Activated T-helper 1 cell treated with anti-CD3 and anti-CD28 coated beads, Interleukin-12 subunit alpha, Interleukin-12 subunit beta, Interleukin-2, Interleukin-4 antibody, amounts not matched to agents 30 ng/mL and 10 ng/mL and 1 ng/mL, durations not matched to agents 14 hours and 24 hours and 36 hours (primary cell): ENCODE results near the gene MID2. TPM values are rescaled to one million over a fixed set of nuclear protein-coding genes. Genes with fewer than 3 reads are reported as not detected.
A peak's percentile ranks its signal among the peaks of the same experiment; 100 is the strongest.
"Not testable (repeated sequence)": the region's sequence is repeated elsewhere in the genome, so short reads cannot be mapped to it uniquely, and the experiment has no call there.

Experiments
- DNase-seq: peaks from one replicate; pipeline ENCODE4 v3.0.0; 2021; ENCODE audit warnings: low spot score
- H3K27ac Mint-ChIP-seq: one replicate; pipeline ENCODE4 v1.8.0; 2021; ENCODE audit warnings: mild to moderate bottlenecking, mixed read lengths
- H3K27me3 Mint-ChIP-seq: one replicate; pipeline ENCODE4 v1.8.0; 2022; ENCODE audit warnings: mild to moderate bottlenecking, moderate library complexity, mixed read lengths; ENCODE audit not compliant: insufficient read depth
- H3K36me3 Mint-ChIP-seq: one replicate; pipeline ENCODE4 v1.8.0; 2021; ENCODE audit warnings: low read depth, mixed read lengths
- H3K4me1 Mint-ChIP-seq: one replicate; pipeline ENCODE4 v1.8.0; 2021; ENCODE audit warnings: low read depth, mixed read lengths
- H3K4me3 Mint-ChIP-seq: one replicate; pipeline ENCODE4 v1.8.0; 2021; ENCODE audit warnings: mild to moderate bottlenecking, moderate library complexity, mixed read lengths
- H3K9me3 Mint-ChIP-seq: one replicate; pipeline ENCODE4 v1.8.0; 2021; ENCODE audit warnings: mixed read lengths
- intact Hi-C: fragments of 100-400 bp; cut with micrococcal nuclease; formaldehyde crosslinking; loops from one replicate; pipeline ENCODE4 v1.15.1; 2024
- total RNA-seq: library from RNA; stranded (reverse); gene quantifications from 2 replicates; pipeline ENCODE4 v1.2.3, GENCODE V29; 2022

MID2 gene
- total RNA-seq, 1 donor from 2014 or later = 5.1 TPM

GRCh38 chrX:107851215-107851614 is 25.5 kb downstream of the MID2 start:
- H3K4me1 Mint-ChIP-seq = no peaks in the 10 kb centered on the region
- H3K36me3 Mint-ChIP-seq = no peaks in the 10 kb centered on the region
- intact Hi-C loops = no loop called here
- H3K4me3 Mint-ChIP-seq = no peak overlapping the region
- H3K27me3 Mint-ChIP-seq = no peaks in the 10 kb centered on the region
- H3K27ac Mint-ChIP-seq = no peak overlapping the region
- DNase-seq = no peak
- H3K9me3 Mint-ChIP-seq = no peaks in the 10 kb centered on the region

DNA sequence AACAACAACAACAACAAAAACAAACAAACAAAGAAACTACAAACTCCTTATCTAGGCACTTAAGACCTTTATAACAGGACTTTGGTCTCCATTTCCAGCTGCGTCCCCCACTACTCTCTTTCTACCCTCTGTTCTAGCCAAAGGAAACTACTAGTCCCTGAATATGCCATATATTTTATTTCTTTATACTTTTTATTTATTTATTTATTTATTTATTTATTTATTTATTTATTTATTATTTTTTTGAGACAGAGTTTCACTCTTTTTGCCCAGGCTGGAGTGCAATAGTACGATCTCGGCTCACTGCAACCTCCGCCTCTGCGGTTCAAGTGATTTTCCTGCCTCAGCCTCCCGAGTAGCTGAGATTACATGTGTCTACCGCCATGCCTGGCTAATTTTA is 26.0 kb downstream of the MID2 start:
- H3K4me3 Mint-ChIP-seq, H3K36me3 Mint-ChIP-seq, H3K9me3 Mint-ChIP-seq, intact Hi-C loops, H3K4me1 Mint-ChIP-seq, DNase-seq, H3K27me3 Mint-ChIP-seq, H3K27ac Mint-ChIP-seq: not testable (repeated sequence)

DNA sequence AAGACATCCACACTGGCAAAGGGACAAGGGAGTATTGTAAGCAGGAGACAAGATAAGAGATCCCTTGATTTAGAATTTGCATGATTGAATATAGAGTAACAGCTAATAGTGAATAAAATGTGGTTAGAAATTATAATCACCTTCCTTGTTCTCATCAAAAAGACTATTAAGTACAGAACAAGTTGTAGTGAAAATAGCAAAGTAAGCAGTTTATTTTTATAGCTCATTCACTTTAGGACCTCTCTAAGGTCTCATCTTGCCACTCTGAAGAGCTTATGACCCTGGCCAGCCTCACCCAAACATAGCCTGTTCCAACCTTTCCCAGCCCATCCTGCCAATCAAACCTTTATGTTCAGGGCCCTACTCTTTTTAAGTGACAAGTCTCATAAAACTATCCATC is 30.6 kb downstream of the MID2 start:
- no peak overlapping the region for H3K27ac Mint-ChIP-seq
- H3K36me3 Mint-ChIP-seq = peaks cover 4% of the 10 kb centered on the region
- no peak overlapping the region for H3K4me3 Mint-ChIP-seq
- H3K27me3 Mint-ChIP-seq = no peaks in the 10 kb centered on the region
- no peak for DNase-seq
- no peaks in the 10 kb centered on the region for H3K4me1 Mint-ChIP-seq
- intact Hi-C loops = no loop called here
- no peaks in the 10 kb centered on the region for H3K9me3 Mint-ChIP-seq

- H3K4me1 Mint-ChIP-seq, H3K27me3 Mint-ChIP-seq, H3K9me3 Mint-ChIP-seq, H3K27ac Mint-ChIP-seq, intact Hi-C loops, H3K36me3 Mint-ChIP-seq, H3K4me3 Mint-ChIP-seq, DNase-seq: not testable (repeated sequence)
Observed at GRCh38 chrX:107857041-107857440, 31.4 kb downstream of the MID2 start.

- H3K4me3 Mint-ChIP-seq = no peak overlapping the region
- no peaks in the 10 kb centered on the region for H3K9me3 Mint-ChIP-seq
- intact Hi-C loops = no loop called here
- H3K36me3 Mint-ChIP-seq = peaks cover 4% of the 10 kb centered on the region
- H3K4me1 Mint-ChIP-seq = no peaks in the 10 kb centered on the region
- H3K27ac Mint-ChIP-seq = no peak overlapping the region
- no peak for DNase-seq
- no peaks in the 10 kb centered on the region for H3K27me3 Mint-ChIP-seq
Observed at GRCh38 chrX:107857837-107858236, 32.2 kb downstream of the MID2 start.

DNA sequence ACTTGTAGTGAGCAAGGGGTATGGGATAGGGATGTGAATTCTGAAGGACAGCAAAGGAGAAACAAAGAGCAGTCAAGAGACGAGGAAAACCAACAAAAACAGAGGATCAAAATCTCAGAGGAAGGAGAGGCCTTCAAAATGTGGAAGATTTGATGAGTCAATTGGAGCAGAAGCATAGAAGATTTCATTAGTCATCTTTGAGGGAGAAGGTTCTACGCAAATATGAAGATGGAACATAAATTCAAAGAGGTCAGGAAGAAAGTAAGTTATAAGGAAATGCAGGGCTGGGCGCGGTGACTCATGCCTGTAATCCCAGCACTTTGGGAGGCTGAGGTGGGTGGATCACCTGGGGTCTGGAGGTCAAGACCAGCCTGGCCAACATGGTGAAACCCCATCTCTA is 35.4 kb downstream of the MID2 start:
- Mint-ChIP-seq H3K27ac (no peak overlapping the region), H3K9me3 (no peaks in the 10 kb centered on the region), H3K27me3 (no peaks in the 10 kb centered on the region), H3K4me1 (no peaks in the 10 kb centered on the region), H3K4me3 (no peak overlapping the region), H3K36me3 (peaks cover 6% of the 10 kb centered on the region)
- intact Hi-C loops = no loop called here
- no peak for DNase-seq

DNA sequence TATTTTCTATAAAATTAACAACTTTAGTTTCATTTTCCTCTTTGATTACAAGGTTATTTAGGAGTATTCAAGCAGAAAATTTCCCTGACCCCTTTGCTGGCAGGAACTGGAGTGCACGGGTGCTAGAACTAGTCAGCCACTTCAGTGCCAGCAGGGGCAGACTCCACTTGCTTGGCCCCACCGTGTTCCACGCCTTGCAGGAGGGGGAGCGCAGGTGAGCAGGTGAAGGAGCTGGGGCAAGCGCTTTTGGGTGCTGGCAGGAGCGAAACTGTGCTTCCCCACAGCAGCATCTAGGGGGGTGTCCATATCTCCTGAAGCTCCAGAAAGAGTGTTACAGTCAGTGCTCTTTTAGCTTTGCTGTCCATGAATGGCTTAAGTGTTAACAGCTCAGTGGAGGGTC is 45.5 kb downstream of the MID2 start:
- Mint-ChIP-seq H3K36me3 (no peaks in the 10 kb centered on the region), H3K27ac (no peak overlapping the region)

DNA sequence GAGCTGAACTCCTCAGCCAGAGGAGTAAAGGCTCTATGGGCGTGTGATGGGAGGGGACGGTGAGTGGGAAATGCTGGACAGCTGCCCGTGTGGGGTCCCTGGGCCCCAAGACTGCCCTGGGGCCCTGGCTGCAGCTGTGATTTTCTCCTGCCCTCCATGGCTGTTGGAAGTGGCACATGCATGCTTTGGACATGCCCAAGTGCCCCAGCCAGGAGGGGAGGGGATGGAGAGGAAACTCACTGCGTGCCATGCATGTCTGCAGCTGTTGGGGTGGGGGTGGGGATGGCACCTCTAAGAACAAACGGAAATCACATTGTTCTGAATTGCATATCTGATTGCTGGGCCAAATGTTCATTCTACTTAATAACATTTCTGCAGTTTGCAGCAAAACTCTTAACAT is 52.4 kb downstream of the MID2 start:
- no peak for DNase-seq
- Mint-ChIP-seq H3K36me3 (no peaks in the 10 kb centered on the region), H3K27me3 (no peaks in the 10 kb centered on the region), H3K27ac (no peak overlapping the region), H3K4me1 (no peaks in the 10 kb centered on the region), H3K4me3 (no peak overlapping the region), H3K9me3 (no peaks in the 10 kb centered on the region)
- intact Hi-C loops = no loop called here

More for the DNA sequence above, 45.5 kb downstream of the MID2 start:
- intact Hi-C loops = no loop called here
- no peak for DNase-seq
- Mint-ChIP-seq H3K27me3 (peaks cover 3% of the 10 kb centered on the region), H3K9me3 (no peaks in the 10 kb centered on the region), H3K4me1 (no peaks in the 10 kb centered on the region), H3K4me3 (no peak overlapping the region)

DNA sequence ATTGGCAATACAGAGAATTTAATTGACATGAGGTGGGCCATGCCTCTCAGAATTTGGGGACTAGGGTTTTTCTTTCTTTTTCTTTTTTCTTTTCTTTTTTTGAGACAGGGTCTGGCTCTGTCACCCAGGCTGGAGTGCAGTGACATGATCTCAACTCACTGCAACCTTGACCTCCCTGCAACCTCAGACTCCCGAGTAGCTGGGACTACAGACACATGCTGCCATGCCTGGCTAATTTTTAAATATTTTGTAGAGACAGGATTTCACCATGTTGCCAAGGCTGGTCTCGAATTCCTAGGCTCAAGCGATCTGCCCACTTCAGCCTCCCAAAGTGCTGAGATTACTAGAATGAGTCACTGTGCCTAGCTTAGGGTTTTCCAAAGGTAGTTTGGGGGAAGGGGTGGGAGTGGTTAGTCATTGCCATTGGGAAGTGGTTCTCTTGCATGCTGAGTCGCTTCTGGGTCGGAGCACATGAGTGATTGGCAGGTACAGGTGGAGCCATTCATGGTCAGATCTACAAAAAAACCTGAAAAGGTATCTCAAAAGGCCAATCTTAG is 54.5 kb downstream of the MID2 start:
- Mint-ChIP-seq H3K27ac (no peak overlapping the region), H3K27me3 (no peaks in the 10 kb centered on the region), H3K36me3 (no peaks in the 10 kb centered on the region), H3K4me1 (no peaks in the 10 kb centered on the region), H3K9me3 (no peaks in the 10 kb centered on the region), H3K4me3 (no peak overlapping the region)
- intact Hi-C loops = no loop called here
- no peak for DNase-seq

GRCh38 chrX:107894038-107894437 is 68.4 kb downstream of the MID2 start:
- intact Hi-C loops = loop anchor here (1.0 to 5.0 kb wide), 9 partner anchors 117 to 996 kb away; partner anchors contain the start of genes MORC4 and NCBP2L
- peak; percentile 5 for DNase-seq
- Mint-ChIP-seq H3K36me3 (peaks cover 3% of the 10 kb centered on the region), H3K27me3 (peaks cover 2% of the 10 kb centered on the region), H3K27ac (no peak overlapping the region), H3K9me3 (peaks cover 7% of the 10 kb centered on the region), H3K4me3 (no peak overlapping the region), H3K4me1 (no peaks in the 10 kb centered on the region)

- no peaks in the 10 kb centered on the region for H3K9me3 Mint-ChIP-seq
- peaks cover 1% of the 10 kb centered on the region for H3K36me3 Mint-ChIP-seq
- H3K27me3 Mint-ChIP-seq = no peaks in the 10 kb centered on the region
- intact Hi-C loops = no loop called here
- H3K4me3 Mint-ChIP-seq = no peak overlapping the region
- H3K4me1 Mint-ChIP-seq = no peaks in the 10 kb centered on the region
- no peak overlapping the region for H3K27ac Mint-ChIP-seq
- no peak for DNase-seq
Observed at GRCh38 chrX:107902721-107903120, 77.1 kb downstream of the MID2 start.

- no peak for DNase-seq
- H3K27ac Mint-ChIP-seq = no peak overlapping the region
- intact Hi-C loops = no loop called here
- no peaks in the 10 kb centered on the region for H3K27me3 Mint-ChIP-seq
- no peaks in the 10 kb centered on the region for H3K9me3 Mint-ChIP-seq
- no peaks in the 10 kb centered on the region for H3K4me1 Mint-ChIP-seq
- peaks cover 3% of the 10 kb centered on the region for H3K36me3 Mint-ChIP-seq
- no peak overlapping the region for H3K4me3 Mint-ChIP-seq
Observed at GRCh38 chrX:107905366-107905765, 79.7 kb downstream of the MID2 start.

DNA sequence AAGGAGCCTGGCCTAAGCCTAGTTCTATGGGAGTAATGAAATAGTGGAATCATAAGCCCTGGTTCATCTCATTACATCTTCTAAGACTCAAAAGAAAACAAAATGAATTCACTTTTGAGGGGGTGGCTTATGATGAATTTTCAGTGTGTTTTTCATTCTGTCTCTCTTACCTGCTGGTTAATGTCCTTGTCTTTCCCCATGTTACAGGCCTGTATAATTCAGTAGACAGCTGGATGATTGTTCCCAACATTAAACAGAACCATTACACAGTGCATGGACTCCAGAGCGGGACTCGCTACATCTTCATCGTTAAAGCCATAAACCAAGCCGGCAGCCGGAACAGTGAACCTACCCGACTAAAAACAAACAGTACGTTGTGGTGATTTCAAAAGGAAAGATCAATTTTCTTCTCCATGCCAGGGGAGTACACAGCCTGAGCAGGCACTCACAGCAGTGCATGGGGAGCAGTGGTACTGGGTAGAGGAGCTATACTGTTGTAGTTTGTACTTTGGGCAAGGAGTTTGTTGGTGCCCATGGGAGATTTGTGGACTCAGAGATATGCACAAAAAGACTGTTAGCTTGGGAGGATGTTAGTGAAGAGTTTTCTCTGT is 98.6 kb downstream of the MID2 start:
- no peaks in the 10 kb centered on the region for H3K9me3 Mint-ChIP-seq
- no peak for DNase-seq
- no peaks in the 10 kb centered on the region for H3K4me1 Mint-ChIP-seq
- peaks cover 6% of the 10 kb centered on the region for H3K36me3 Mint-ChIP-seq
- H3K4me3 Mint-ChIP-seq = no peak overlapping the region
- no peaks in the 10 kb centered on the region for H3K27me3 Mint-ChIP-seq
- H3K27ac Mint-ChIP-seq = no peak overlapping the region
- intact Hi-C loops = loop anchor here (10.0 kb wide), 1 partner anchor 1499 kb away; no protein-coding TSS in a partner anchor

- no peak overlapping the region for H3K27ac Mint-ChIP-seq
- H3K4me3 Mint-ChIP-seq = no peak overlapping the region
- intact Hi-C loops = no loop called here
- no peaks in the 10 kb centered on the region for H3K4me1 Mint-ChIP-seq
- no peaks in the 10 kb centered on the region for H3K36me3 Mint-ChIP-seq
- no peak for DNase-seq
- H3K27me3 Mint-ChIP-seq = peaks cover 4% of the 10 kb centered on the region
- no peaks in the 10 kb centered on the region for H3K9me3 Mint-ChIP-seq
Observed at GRCh38 chrX:107934262-107934661, 108.6 kb downstream of the MID2 start.
